Ectodermal cell (in vitro differentiated cells): ENCODE measurements around the gene SSMEM1.
"Not testable (repeated sequence)": the region's sequence is repeated elsewhere in the genome, so short reads cannot be mapped to it uniquely, and the experiment has no call there.

Source experiments
- H3K27ac ChIP-seq: 2 replicates; pipeline ENCODE4 v1.7.0; 2013; ENCODE audit warnings: mild to moderate bottlenecking, low read depth, low read length; ENCODE audit not compliant: insufficient read depth, poor library complexity, severe bottlenecking
- H3K27me3 ChIP-seq: 2 replicates; pipeline ENCODE4 v1.7.0; 2013; ENCODE audit warnings: mild to moderate bottlenecking, low read length; ENCODE audit not compliant: insufficient read depth, control insufficient read depth, poor library complexity, severe bottlenecking
- H3K36me3 ChIP-seq: one replicate; pipeline ENCODE4 v1.7.0; 2013; ENCODE audit warnings: low read length; ENCODE audit not compliant: control insufficient read depth, insufficient read depth
- H3K4me1 ChIP-seq: one replicate; pipeline ENCODE4 v1.7.0; 2013; ENCODE audit warnings: low read length; ENCODE audit not compliant: control insufficient read depth, insufficient read depth
- H3K4me3 ChIP-seq: 2 replicates; pipeline ENCODE4 v1.7.0; 2013; ENCODE audit warnings: low read depth, low read length, control low read depth; ENCODE audit not compliant: insufficient read depth
- H3K9me3 ChIP-seq: 2 replicates; pipeline ENCODE4 v1.7.0; 2013; ENCODE audit warnings: mild to moderate bottlenecking, low read length, moderate library complexity; ENCODE audit not compliant: control insufficient read depth
- WGBS, 2 experiments: methylation state at CpG; one replicate each; pipeline ENCODE4 v1.1.7; 2013; ENCODE audit warnings: missing lambda C conversion rate in 2 of 2; 5-methylcytosine and 5-hydroxymethylcytosine counted together

Gene SSMEM1

GRCh38 chr7:130242198-130243014 is 34.7 kb downstream of the SSMEM1 start:
- WGBS, 2 experiments, result 36 to 44% methylated on average over 5 of the region's 5 CpGs
- Histone ChIP-seq H3K9me3 (peaks cover 2% of the 10 kb centered on the region), H3K4me3 (no peak overlapping the region), H3K27ac (no peak overlapping the region), H3K27me3 (no peaks in the 10 kb centered on the region), H3K4me1 (no peaks in the 10 kb centered on the region), H3K36me3 (no peaks in the 10 kb centered on the region)

GRCh38 chr7:130243486-130243885 is 35.8 kb downstream of the SSMEM1 start:
- H3K4me3 ChIP-seq, H3K36me3 ChIP-seq, H3K27me3 ChIP-seq, H3K9me3 ChIP-seq, H3K27ac ChIP-seq, H3K4me1 ChIP-seq: not testable (repeated sequence)
- WGBS, 2 experiments, result 86 to 100% methylated on average over 1 of the region's 1 CpG

DNA sequence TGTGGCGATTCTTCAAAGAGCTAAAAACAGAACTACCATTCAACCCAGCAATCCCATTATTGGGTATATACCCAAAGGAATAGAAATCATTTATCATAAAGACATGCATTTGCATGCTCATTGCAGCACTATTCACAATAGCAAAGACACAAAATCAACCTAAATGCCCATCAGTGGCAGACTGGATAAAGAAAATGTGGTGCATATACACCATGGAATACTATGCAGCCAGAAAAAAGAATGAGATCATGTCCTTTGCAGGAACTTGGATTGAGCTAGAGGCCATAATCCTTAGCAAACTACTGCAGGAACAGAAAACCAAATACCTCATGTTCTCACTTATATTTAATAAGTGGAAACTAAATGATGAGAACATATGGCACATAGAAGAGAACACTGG is 38.8 kb downstream of the SSMEM1 start:
- H3K27me3 ChIP-seq, H3K27ac ChIP-seq, H3K9me3 ChIP-seq, H3K4me1 ChIP-seq, H3K36me3 ChIP-seq, H3K4me3 ChIP-seq: not testable (repeated sequence)
- 100% methylated on average over 1 of the region's 1 CpG for WGBS, 2 experiments

DNA sequence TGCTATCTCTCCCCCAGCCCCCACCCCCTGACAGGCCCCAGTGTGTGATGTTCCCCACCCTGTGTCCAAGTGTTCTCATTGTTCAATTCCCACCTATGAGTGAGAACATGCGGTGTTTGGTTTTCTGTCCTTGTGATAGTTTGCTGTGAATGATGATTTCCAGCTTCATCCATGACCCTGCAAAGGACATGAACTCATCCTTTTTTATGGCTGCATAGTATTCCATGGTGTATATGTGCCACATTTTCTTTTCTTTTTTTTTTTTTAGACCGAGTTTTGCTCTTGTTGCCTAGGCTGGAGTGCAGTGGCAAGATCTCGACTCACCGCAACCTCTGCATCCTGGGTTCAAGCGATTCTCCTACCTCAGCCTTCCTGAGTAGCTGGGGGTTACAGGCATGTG is 41.2 kb downstream of the SSMEM1 start:
- 86 to 95% methylated on average over 5 of the region's 5 CpGs for WGBS, 2 experiments
- H3K27me3 ChIP-seq, H3K27ac ChIP-seq, H3K9me3 ChIP-seq, H3K36me3 ChIP-seq, H3K4me3 ChIP-seq, H3K4me1 ChIP-seq: not testable (repeated sequence)

DNA sequence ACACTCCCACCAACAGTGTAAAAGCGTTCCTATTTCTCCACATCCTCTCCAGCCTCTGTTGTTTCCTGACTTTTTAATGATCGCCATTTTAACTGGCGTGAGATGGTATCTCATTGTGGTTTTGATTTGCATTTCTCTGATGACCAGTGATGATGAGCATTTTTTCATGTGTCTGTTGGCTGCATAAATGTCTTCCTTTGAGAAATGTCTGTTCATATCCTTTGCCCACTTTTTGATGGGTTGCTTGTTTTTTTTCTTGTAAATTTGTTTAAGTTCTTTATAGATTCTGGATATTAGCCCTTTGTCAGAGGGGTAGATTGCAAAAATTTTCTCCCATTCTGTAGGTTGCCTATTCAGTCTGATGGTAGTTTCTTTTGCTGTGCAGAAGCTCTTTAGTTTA is 42.0 kb downstream of the SSMEM1 start:
- not testable (repeated sequence) for H3K36me3 ChIP-seq, H3K27ac ChIP-seq, H3K4me3 ChIP-seq, H3K27me3 ChIP-seq, H3K4me1 ChIP-seq, H3K9me3 ChIP-seq
- 86% methylated on average over 1 of the region's 3 CpGs; no CpG with 5 or more reads in 1 of the 2 experiments for WGBS, 2 experiments

GRCh38 chr7:130254555-130254954 is 46.9 kb downstream of the SSMEM1 start:
- no peak overlapping the region for H3K27ac ChIP-seq
- peaks cover 8% of the 10 kb centered on the region for H3K9me3 ChIP-seq
- no peak overlapping the region for H3K4me3 ChIP-seq
- H3K36me3 ChIP-seq, result no peaks in the 10 kb centered on the region
- WGBS, 2 experiments, result 76% methylated on average over 6 of the region's 6 CpGs
- peaks cover 4% of the 10 kb centered on the region for H3K4me1 ChIP-seq
- H3K27me3 ChIP-seq, result no peaks in the 10 kb centered on the region

- no peaks in the 10 kb centered on the region for H3K27me3 ChIP-seq
- 49 to 62% methylated on average over 2 of the region's 2 CpGs for WGBS, 2 experiments
- H3K4me3 ChIP-seq, result no peak overlapping the region
- H3K4me1 ChIP-seq, result peaks cover 12% of the 10 kb centered on the region
- H3K9me3 ChIP-seq, result peaks cover 8% of the 10 kb centered on the region
- H3K36me3 ChIP-seq, result no peaks in the 10 kb centered on the region
- no peak overlapping the region for H3K27ac ChIP-seq
These were observed 49.0 kb downstream of the SSMEM1 start for GRCh38 chr7:130256704-130257103.

DNA sequence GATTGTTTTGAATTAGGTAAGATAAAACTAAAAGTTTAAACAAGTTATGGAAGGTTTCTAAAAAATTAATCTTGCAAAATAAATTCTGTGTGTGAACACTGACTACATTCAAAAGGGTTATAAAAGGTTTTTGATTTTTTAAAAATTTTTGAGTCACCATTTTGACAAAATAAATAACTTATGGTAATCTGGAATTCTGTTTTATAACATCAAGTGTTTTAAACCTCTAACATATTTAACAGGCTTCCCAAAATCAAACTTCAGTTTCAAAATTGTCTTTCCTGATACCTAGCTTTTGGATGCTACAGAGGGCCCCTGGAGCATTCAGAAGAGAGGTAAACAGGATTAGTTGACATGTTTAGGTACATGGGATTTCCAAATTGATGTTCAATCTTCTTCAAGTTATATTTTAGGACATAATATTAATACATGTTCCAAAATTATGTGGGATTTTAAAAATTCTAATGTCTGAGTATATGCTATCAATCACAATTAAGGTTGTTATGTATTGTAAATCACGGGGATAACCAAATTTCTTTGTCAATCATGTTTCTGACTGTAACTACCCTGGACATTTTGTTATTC is 50.9 kb downstream of the SSMEM1 start:
- Histone ChIP-seq H3K27ac (no peak overlapping the region), H3K27me3 (no peaks in the 10 kb centered on the region), H3K9me3 (peaks cover 8% of the 10 kb centered on the region), H3K36me3 (no peaks in the 10 kb centered on the region), H3K4me3 (no peak overlapping the region), H3K4me1 (peaks cover 12% of the 10 kb centered on the region)
- 88 to 89% methylated on average over 1 of the region's 1 CpG for WGBS, 2 experiments

GRCh38 chr7:130262448-130262847 is 54.8 kb downstream of the SSMEM1 start:
- H3K36me3 ChIP-seq, result no peaks in the 10 kb centered on the region
- no peak overlapping the region for H3K27ac ChIP-seq
- H3K4me3 ChIP-seq, result no peak overlapping the region
- 87 to 90% methylated on average over 2 of the region's 2 CpGs for WGBS, 2 experiments
- peaks cover 5% of the 10 kb centered on the region for H3K9me3 ChIP-seq
- peaks cover 15% of the 10 kb centered on the region for H3K4me1 ChIP-seq
- no peaks in the 10 kb centered on the region for H3K27me3 ChIP-seq

- WGBS, 2 experiments, result 84% methylated on average over 2 of the region's 2 CpGs
- H3K27me3 ChIP-seq, result no peaks in the 10 kb centered on the region
- no peaks in the 10 kb centered on the region for H3K36me3 ChIP-seq
- peaks cover under 1% of the 10 kb centered on the region for H3K9me3 ChIP-seq
- peaks cover 15% of the 10 kb centered on the region for H3K4me1 ChIP-seq
- no peak overlapping the region for H3K27ac ChIP-seq
- H3K4me3 ChIP-seq, result no peak overlapping the region
These were observed 55.5 kb downstream of the SSMEM1 start for GRCh38 chr7:130263130-130263529.
